Superior temporal gyrus (tissue), 1 donor: ENCODE results near the gene TMEM18.

Experiments used
- DNase-seq: peaks from one replicate; pipeline ENCODE4 v3.0.0-alpha.2; 2016; ENCODE audit errors: extremely low spot score

Gene TMEM18

GRCh38 chr2:634636-635388 is 42.4 kb downstream of the TMEM18 start:
- no peak for DNase-seq

- no peak for DNase-seq
Measured at GRCh38 chr2:634041-634440, 43.2 kb downstream of the TMEM18 start.

- DNase-seq: no peak
Measured at GRCh38 chr2:633371-633770, 43.8 kb downstream of the TMEM18 start.

GRCh38 chr2:632471-632870 is 44.7 kb downstream of the TMEM18 start:
- DNase-seq: no peak

- DNase-seq: no peak
Measured at GRCh38 chr2:631741-632140, 45.5 kb downstream of the TMEM18 start.

GRCh38 chr2:630451-631320 is 46.5 kb downstream of the TMEM18 start:
- DNase-seq: no peak

GRCh38 chr2:629961-630360 is 47.2 kb downstream of the TMEM18 start:
- no peak for DNase-seq

- no peak for DNase-seq
Measured at GRCh38 chr2:628651-629050, 48.6 kb downstream of the TMEM18 start.

- no peak for DNase-seq
Measured at GRCh38 chr2:627926-628560, 49.2 kb downstream of the TMEM18 start.

GRCh38 chr2:627340-627709 is 49.9 kb downstream of the TMEM18 start:
- no peak for DNase-seq

GRCh38 chr2:626491-627339 is 50.5 kb downstream of the TMEM18 start:
- no peak for DNase-seq

GRCh38 chr2:625415-626333 is 51.5 kb downstream of the TMEM18 start:
- DNase-seq: no peak

- no peak for DNase-seq
Measured at GRCh38 chr2:624551-625347, 52.5 kb downstream of the TMEM18 start.

- no peak for DNase-seq
Measured at GRCh38 chr2:624096-624495, 53.1 kb downstream of the TMEM18 start.

- no peak for DNase-seq
Measured at GRCh38 chr2:623130-623922, 53.9 kb downstream of the TMEM18 start.

GRCh38 chr2:622357-622756 is 54.8 kb downstream of the TMEM18 start:
- no peak for DNase-seq

GRCh38 chr2:621303-622099 is 55.7 kb downstream of the TMEM18 start:
- DNase-seq: no peak
